Natural killer cell treated with Interleukin-12 subunit alpha and Interleukin-12 subunit beta and Interleukin-15 and Interleukin-18, amount 100 ng/mL, for 72 hours (primary cell): ENCODE results near the gene ENDOV. TPM values are rescaled to one million over a fixed set of nuclear protein-coding genes. Genes with fewer than 3 reads are reported as not detected.

Source experiments
- ATAC-seq, 2 donors: fragments of 150-1000 bp; cut with Tn5 transposase in 1 of 2; sonication (Bioruptor Pico), chemical (Tn5 transposase) in 1 of 2; 2 replicates each; pipeline ENCODE4 v1.10.0; 2021
- DNase-seq: peaks from one replicate; pipeline ENCODE4 v3.0.0; 2022; ENCODE audit warnings: low spot score
- H3K27ac Mint-ChIP-seq, 2 donors: 1 replicate in 1 of 2; 2 replicates in 1 of 2; pipeline ENCODE4 v1.8.0; 2022; ENCODE audit warnings: mixed read lengths in 2 of 2, mild to moderate bottlenecking in 1 of 2, moderate library complexity in 1 of 2
- H3K27me3 Mint-ChIP-seq, 2 donors: 1 replicate in 1 of 2; 2 replicates in 1 of 2; pipeline ENCODE4 v1.8.0; 2022; ENCODE audit warnings: mixed read lengths in 2 of 2
- H3K36me3 Mint-ChIP-seq: one replicate; pipeline ENCODE4 v1.8.0; 2022; ENCODE audit warnings: mixed read lengths
- H3K4me1 Mint-ChIP-seq, 2 donors: 1 replicate in 1 of 2; 2 replicates in 1 of 2; pipeline ENCODE4 v1.8.0; 2022; ENCODE audit warnings: low read depth in 2 of 2, mixed read lengths in 2 of 2, mild to moderate bottlenecking in 1 of 2
- H3K4me3 Mint-ChIP-seq: one replicate; pipeline ENCODE4 v1.8.0; 2022; ENCODE audit warnings: mixed read lengths
- H3K9me3 Mint-ChIP-seq: 2 replicates; pipeline ENCODE4 v1.8.0; 2022; ENCODE audit warnings: mixed read lengths
- total RNA-seq, 2 donors: library from RNA; stranded (reverse); gene quantifications; one replicate each; pipeline ENCODE4 v1.2.3, GENCODE V29; 2022

ENDOV gene
- total RNA-seq, result 10 to 100 TPM; 14.0 to 15.2 TPM

DNA sequence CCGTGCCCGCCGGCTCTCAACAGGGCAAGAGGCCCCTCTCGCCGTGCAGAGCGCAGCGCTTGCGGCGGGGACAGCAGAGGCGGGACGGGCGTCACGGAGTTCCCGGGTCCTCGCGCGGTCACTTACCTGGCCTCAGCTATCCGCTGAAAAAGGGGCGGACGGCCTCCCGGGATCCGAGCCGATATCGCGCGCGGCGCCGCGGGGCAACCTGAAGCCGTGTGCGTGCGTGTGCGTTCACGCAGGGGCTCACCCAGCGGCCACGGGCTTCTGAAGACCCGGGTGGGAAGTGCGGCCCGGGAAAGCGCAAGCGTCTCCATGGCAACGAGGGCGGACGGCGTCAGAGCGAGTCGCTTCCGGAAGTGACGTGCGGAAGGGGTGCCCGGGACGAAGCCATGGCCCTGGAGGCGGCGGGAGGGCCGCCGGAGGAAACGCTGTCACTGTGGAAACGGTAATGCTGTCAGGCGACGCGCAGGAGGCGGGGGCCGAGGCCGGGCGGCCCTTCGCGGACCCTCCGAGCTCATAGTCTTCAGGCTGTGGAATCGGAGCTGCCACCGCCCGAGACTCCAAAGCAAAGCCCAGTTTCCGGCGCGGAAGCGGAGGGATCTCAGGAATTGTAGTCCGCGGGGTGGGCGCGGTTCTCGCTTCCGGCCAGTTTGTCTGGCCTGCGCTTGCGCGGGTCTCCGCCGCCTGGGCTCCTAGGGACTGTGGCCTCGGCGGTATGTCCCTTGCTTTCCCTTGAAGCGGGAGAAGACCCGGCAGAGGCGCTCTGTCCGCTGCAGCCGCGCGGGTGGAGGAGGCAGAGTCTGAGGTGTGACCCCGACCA lies at the start of gene ENDOV:
Gene ENDOV, plus strand, starts transcription at position 365 of the 823 bp plus-strand sequence. Its CDS starts 28 bp downstream, at position 393.
- H3K27ac Mint-ChIP-seq, result peak within 1 kb of the TSS; percentile 13 to 61
- H3K4me1 Mint-ChIP-seq, result peaks cover 18 to 26% of the 10 kb centered on the region in 2 donors
- peak within 1 kb of the TSS; percentile 87 for H3K4me3 Mint-ChIP-seq
- H3K36me3 Mint-ChIP-seq, result peaks cover 4% of the 10 kb centered on the region
- peak; percentile 93 to 94 for ATAC-seq
- peak; percentile 96 for DNase-seq
- H3K27me3 Mint-ChIP-seq, result peaks cover 6 to 7% of the 10 kb centered on the region in 2 donors
- H3K9me3 Mint-ChIP-seq, result no peaks in the 10 kb centered on the region

DNA sequence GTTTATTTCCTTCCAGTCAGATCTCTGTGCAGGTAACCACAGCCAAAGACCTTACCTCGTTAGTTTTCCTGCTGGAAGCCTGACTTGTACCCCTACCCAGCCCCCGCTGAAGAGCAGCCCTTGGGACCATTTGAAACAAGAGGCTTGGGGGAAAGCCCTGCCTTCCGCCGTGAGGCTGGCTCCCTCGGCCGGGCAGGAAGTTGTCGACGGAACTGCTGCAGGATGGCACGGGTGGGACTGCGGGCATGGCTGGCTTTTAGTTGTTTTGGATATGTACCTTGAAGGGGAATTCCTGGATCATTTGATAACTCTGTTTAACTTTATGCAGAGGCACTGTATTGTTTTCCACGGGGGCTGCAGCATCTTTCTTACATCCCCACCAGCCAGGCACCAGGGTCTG lies 49.0 kb upstream of the ENDOV start:
- ATAC-seq, result no peak
- no peaks in the 10 kb centered on the region for H3K27me3 Mint-ChIP-seq

DNA sequence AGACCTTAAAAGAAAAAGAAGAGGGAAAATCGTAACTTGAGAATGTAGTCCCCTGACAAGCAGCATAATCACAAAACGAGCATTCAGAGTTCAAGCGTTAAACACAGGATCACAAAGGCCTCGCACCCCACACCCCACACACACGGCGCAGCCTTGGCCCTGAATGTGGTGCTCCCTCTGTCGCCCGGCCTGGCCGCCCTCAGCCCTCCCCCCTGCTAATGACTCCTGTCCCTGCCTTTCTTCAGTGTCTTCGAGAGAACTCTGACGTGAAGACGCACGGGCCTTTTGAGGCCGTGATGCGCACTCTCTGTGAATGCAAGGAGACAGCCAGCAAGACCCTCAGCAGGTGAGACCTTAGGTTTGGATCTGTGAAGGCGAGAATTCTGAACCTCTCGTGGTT lies 47.5 kb upstream of the ENDOV start:
- Mint-ChIP-seq H3K4me1 (peaks cover 0 to 10% of the 10 kb centered on the region in 2 donors), H3K36me3 (peaks cover 33% of the 10 kb centered on the region), H3K9me3 (no peaks in the 10 kb centered on the region), H3K27me3 (no peaks in the 10 kb centered on the region), H3K27ac (peak overlapping the region in 1 of 2 donors; percentile 36), H3K4me3 (no peak overlapping the region)
- ATAC-seq, result no peak
- DNase-seq, result no peak

More for the DNA sequence above, 49.0 kb upstream of the ENDOV start:
- Mint-ChIP-seq H3K4me1 (peaks cover 0 to 10% of the 10 kb centered on the region in 2 donors), H3K36me3 (peaks cover 38% of the 10 kb centered on the region), H3K27ac (peak overlapping the region in 1 of 2 donors; percentile 8), H3K4me3 (no peak overlapping the region), H3K9me3 (no peaks in the 10 kb centered on the region)
- DNase-seq, result peak; percentile 41

DNA sequence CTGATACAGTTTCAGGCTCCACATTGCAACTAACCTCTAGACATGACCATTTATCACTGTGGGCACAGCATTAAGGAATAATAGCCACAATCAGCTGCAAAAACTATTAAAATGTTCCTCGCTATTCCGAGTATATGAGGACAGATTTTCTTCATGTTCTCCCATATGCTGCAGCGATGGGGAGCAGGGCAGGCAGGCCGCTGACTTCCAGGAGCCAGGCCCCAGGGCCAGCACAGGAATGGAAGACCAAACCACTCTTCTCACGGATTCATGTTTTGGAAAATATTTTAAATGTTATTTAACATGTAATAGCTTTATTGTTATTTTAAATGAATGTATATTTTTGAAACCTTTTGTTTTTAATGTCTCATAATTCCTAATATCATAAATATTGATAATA lies 43.8 kb upstream of the ENDOV start:
- Mint-ChIP-seq H3K4me1 (peaks cover 0 to 14% of the 10 kb centered on the region in 2 donors), H3K9me3 (no peaks in the 10 kb centered on the region), H3K27ac (peak overlapping the region in 1 of 2 donors; percentile 47), H3K27me3 (no peaks in the 10 kb centered on the region), H3K4me3 (no peak overlapping the region), H3K36me3 (peaks cover 49% of the 10 kb centered on the region)
- no peak for ATAC-seq
- no peak for DNase-seq

DNA sequence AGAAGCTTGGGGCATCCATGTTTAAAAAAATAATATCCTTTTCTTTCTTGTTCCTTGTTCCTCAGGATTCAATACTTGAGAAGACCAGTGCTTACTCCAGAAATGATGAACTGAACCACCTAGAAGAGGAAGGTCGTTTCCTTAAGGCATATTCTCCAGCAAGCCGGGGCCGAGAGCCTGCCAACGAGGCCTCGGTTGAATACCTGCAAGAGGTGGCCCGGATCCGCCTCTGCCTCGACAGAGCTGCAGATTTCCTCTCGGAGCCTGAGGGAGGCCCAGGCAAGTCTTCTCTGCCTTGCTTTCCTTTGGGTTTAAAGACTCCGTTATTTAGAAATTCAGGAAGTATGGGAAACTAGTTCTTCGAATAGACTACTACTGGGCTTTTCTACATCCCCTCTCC lies 42.5 kb upstream of the ENDOV start:
- Mint-ChIP-seq H3K4me1 (peaks cover 1 to 14% of the 10 kb centered on the region in 2 donors), H3K27me3 (no peaks in the 10 kb centered on the region), H3K4me3 (no peak overlapping the region), H3K27ac (peak overlapping the region in 1 of 2 donors; percentile 60), H3K36me3 (peaks cover 53% of the 10 kb centered on the region), H3K9me3 (no peaks in the 10 kb centered on the region)
- DNase-seq (no peak), ATAC-seq (no peak)

DNA sequence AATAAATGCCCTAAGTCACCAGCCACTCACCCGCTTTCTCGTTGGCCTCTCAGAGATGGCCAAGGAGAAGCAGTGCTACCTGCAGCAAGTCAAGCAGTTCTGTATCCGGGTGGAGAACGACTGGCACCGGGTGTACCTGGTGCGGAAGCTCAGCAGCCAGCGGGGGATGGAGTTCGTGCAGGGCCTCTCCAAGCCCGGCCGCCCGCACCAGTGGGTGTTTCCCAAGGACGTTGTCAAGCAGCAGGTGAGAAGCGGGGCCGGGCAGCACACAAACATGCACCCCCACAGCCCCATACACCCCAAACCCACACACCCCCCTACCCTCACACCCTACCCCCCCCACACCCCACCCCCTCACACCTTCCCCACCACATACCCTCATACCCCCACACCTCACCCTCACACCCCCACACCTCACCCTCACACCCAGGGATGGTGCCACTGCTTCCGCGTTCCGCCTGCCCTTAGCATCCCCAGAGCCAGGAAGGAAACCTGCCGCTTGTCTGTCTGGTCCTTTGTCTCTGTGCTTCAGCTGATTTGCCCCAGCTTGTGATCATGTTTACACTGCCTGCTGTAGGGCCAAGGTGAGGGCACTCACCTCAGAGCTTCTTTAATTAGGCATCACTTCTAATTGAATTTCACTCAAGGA lies 41.9 kb upstream of the ENDOV start:
- peaks cover 5 to 14% of the 10 kb centered on the region in 2 donors for H3K4me1 Mint-ChIP-seq

DNA sequence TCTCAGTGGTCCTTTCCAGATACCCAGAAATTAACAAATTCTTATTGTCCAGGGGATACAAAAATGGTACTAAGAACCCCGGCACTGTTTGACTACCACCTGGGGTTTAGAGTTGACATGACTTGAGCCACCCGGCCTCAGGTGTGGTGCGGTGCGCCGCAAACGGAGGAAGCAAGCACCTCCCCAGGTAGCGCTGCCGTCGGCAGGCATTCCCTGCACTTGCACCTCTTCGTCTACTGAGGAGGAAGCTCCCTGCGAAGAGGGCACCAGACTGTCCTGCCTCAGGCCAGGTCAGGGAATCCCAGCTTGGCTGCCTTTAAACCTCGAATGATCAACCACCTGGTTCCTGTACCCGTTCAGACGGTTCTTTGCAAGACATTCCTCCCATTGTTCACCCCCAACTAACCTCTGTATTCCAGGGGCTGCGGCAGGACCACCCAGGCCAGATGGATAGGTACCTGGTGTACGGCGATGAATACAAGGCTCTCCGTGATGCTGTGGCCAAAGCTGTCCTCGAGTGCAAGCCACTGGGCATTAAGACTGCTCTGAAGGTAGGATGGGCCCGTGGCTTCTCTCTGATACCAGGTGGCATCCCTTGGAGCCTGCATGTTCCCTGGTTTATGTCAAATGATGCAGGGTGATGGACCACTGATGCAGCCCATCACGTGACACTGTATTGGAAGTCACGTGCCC lies 40.8 kb upstream of the ENDOV start:
- Mint-ChIP-seq H3K27ac (peak overlapping the region in 1 of 2 donors; percentile 21), H3K27me3 (no peaks in the 10 kb centered on the region), H3K4me3 (no peak overlapping the region), H3K9me3 (no peaks in the 10 kb centered on the region), H3K36me3 (peaks cover 52% of the 10 kb centered on the region), H3K4me1 (peaks cover 5 to 14% of the 10 kb centered on the region in 2 donors)
- peak in 1 of 2 donors; percentile 16 for ATAC-seq
- DNase-seq, result no peak

More for the DNA sequence above, 41.9 kb upstream of the ENDOV start:
- ATAC-seq (no peak), DNase-seq (no peak)
- Mint-ChIP-seq H3K36me3 (peaks cover 51% of the 10 kb centered on the region), H3K4me3 (no peak overlapping the region), H3K27me3 (no peaks in the 10 kb centered on the region), H3K9me3 (no peaks in the 10 kb centered on the region), H3K27ac (peak overlapping the region in 1 of 2 donors; percentile 60)

DNA sequence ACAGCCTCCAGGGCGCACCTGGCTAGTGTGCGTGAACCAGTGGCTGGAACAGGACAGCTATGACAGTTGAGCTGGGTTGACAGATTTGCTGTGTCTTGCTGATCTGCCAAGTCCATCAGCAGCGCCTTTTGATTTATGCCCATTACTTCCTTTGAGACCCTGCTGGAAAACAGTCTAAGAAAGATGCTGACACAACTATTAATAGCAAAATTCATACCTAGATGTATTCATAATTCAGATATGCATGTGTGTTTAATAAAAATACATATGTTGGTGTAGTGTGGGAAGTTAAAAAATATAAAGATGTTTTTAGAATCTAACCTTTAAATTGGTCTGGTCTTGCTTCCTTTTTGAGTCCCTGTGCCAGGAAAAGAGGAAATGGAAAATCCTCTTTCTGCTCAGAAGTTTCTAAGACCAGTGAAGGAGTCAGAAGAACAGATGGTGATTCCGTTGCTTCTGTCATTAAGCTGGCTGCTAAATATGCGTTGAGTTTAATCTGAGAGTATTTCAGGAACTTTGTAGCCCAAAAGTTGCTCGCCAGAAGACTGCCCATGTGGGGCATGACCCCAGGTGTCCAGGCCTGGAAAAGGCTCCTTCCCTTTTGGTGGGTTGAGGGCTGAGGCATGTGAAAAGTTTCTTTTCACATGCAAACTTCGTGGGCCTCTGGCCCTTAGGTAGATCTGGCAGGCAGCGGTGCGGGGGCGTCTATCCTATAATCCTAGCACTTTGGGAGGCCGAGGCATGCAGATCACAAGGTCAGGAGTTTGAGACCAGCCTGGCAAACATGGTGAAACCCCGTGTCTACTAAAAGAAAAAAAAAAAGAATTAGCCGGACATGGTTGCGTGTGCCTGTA lies 40.0 kb upstream of the ENDOV start:
- DNase-seq (no peak), ATAC-seq (no peak)
- Mint-ChIP-seq H3K4me1 (peaks cover 5 to 14% of the 10 kb centered on the region in 2 donors), H3K36me3 (peaks cover 53% of the 10 kb centered on the region), H3K4me3 (no peak overlapping the region), H3K27ac (peak overlapping the region; percentile 21 to 63), H3K27me3 (no peaks in the 10 kb centered on the region), H3K9me3 (no peaks in the 10 kb centered on the region)

DNA sequence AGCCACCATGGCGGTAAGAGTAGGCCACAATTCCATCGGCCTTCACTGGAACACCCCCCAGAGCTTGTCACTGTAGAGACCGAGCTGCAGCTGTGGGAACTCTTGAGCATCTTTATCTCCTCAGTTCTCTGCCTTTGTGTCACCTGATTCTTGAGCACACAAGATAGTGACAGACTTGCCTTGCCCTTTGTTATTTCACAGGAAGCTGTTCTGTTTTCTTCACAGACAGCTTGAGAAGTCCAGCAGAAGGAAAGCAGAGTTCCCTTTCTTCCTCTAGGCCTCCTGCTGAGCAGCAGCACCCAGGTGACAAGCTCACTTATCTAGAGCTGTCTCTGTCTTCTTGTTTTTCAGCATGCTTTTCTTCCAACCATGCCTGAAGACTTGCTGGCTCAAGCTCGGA lies 38.4 kb upstream of the ENDOV start:
- H3K36me3 Mint-ChIP-seq, result peaks cover 60% of the 10 kb centered on the region
- H3K4me3 Mint-ChIP-seq, result no peak overlapping the region
- DNase-seq (no peak), ATAC-seq (no peak)
- no peaks in the 10 kb centered on the region for H3K27me3 Mint-ChIP-seq
- peak overlapping the region in 1 of 2 donors; percentile 75 for H3K27ac Mint-ChIP-seq
- no peaks in the 10 kb centered on the region for H3K9me3 Mint-ChIP-seq
- peaks cover 5 to 18% of the 10 kb centered on the region in 2 donors for H3K4me1 Mint-ChIP-seq

DNA sequence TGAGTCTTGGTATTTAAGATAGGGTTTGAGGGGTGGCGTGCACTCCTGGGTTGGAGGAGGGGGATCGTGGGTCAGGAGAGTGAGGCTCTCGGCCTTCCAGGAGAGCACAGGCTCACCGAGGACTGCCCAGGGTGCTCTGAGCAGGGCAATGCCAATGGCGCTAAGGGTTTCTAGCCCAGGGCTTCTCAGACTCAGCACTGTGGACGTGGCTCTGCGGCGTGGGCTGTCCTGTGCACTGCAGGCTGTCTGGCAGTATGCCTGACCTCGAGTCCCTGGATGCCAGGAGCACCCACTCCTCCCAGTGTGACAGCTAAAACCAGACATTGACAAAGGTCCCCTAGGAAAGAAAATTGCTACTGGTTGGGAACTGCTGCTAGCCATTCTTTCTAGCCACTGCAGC lies 37.2 kb upstream of the ENDOV start:
- H3K27me3 Mint-ChIP-seq, result no peaks in the 10 kb centered on the region
- peaks cover 5 to 18% of the 10 kb centered on the region in 2 donors for H3K4me1 Mint-ChIP-seq
- no peak for ATAC-seq
- H3K36me3 Mint-ChIP-seq, result peaks cover 59% of the 10 kb centered on the region
- H3K4me3 Mint-ChIP-seq, result peak overlapping the region; percentile 16
- H3K27ac Mint-ChIP-seq, result peak overlapping the region; percentile 48 to 75
- DNase-seq, result no peak
- H3K9me3 Mint-ChIP-seq, result no peaks in the 10 kb centered on the region

DNA sequence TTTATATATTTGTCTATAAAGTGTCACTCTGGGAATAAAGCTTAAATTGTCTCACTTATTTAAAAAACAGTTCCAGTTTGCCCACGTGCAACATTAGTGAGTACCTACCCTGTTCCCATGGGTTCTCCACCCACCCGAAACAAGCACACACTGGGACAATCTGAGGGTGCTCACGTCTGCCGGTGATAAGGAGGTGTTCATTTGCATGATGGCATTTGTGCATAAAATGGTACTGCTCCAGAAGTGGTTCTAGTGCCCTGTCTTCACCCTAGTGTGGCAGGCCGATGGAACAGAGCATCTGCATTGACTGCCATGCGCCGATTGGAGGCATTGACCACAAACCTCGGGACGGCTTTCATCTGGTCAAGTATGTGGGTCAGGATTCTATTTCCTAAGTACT lies 35.6 kb upstream of the ENDOV start:
- H3K36me3 Mint-ChIP-seq, result peaks cover 66% of the 10 kb centered on the region
- peaks cover 16 to 31% of the 10 kb centered on the region in 2 donors for H3K4me1 Mint-ChIP-seq
- peak overlapping the region; percentile 5 to 75 for H3K27ac Mint-ChIP-seq

DNA sequence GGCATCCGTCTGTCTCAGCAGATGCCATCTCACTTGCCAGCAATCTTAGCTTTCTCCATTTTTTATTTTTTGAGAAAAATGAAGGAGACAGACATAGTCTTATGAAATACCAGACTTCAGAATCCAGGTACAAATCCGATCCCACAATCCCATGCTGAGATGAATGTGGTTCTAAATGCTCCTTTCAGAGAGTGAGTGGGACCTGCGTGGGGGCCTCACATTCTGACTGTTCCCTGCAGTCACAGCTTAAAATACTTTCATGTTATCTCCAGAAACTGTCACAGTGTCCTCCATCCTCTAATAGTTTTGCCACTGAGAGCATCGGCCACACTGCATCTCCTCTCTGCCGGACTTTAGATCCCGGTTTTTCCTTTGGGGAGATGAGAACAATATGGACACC lies 34.9 kb upstream of the ENDOV start:
- peak overlapping the region in 1 of 2 donors; percentile 21 for H3K27ac Mint-ChIP-seq
- no peaks in the 10 kb centered on the region for H3K27me3 Mint-ChIP-seq
- H3K9me3 Mint-ChIP-seq, result no peaks in the 10 kb centered on the region

More for the DNA sequence above, 35.6 kb upstream of the ENDOV start:
- Mint-ChIP-seq H3K27me3 (no peaks in the 10 kb centered on the region), H3K9me3 (no peaks in the 10 kb centered on the region), H3K4me3 (no peak overlapping the region)
- no peak for ATAC-seq
- no peak for DNase-seq

DNA sequence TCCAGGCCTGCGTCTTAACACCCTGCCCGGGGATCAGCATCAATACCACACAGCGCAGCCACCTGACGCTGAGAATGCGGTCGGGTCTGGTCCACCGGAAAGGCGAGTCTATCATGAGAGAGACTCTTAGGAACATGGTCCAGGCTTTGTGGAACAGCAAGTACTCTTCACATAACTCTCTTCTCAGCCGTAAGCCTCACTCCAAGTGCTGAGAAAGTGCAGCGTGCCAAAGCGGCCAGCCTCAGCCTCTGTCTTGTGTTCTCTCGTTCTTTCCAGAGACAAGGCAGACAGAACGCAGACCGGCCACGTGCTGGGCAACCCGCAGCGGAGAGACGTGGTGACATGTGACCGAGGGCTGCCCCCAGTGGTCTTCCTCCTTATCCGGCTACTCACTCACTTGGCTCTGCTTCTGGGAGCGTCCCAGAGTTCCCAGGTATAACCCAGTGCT lies 34.4 kb upstream of the ENDOV start:
- Mint-ChIP-seq H3K27ac (peak overlapping the region in 1 of 2 donors; percentile 47), H3K36me3 (peaks cover 62% of the 10 kb centered on the region), H3K4me3 (no peak overlapping the region), H3K4me1 (peaks cover 19 to 30% of the 10 kb centered on the region in 2 donors), H3K27me3 (no peaks in the 10 kb centered on the region), H3K9me3 (no peaks in the 10 kb centered on the region)
- DNase-seq, result no peak
- ATAC-seq, result peak in 1 of 2 donors; percentile 3

More for the DNA sequence above, 34.9 kb upstream of the ENDOV start:
- peaks cover 19 to 30% of the 10 kb centered on the region in 2 donors for H3K4me1 Mint-ChIP-seq
- peaks cover 62% of the 10 kb centered on the region for H3K36me3 Mint-ChIP-seq
- no peak overlapping the region for H3K4me3 Mint-ChIP-seq
- ATAC-seq (no peak), DNase-seq (no peak)
